ENCODE data around the gene ACSS3.

Gene ACSS3

GRCh38 chr12:81143057-81143456 lies 65.2 kb downstream of the ACSS3 start:
- Histone ChIP-seq H3K9me3 (ENCODE audit: insufficient read depth, low read depth, low read length) (no peaks in the 10 kb centered on the region), H2AFZ (ENCODE audit: insufficient read depth, low read length, poor library complexity) (no peak overlapping the region), H3K4me2 (ENCODE audit: low read length) (no peak overlapping the region), H3K36me3 (ENCODE audit: control insufficient read depth in 1 of 2, insufficient read depth in 2 of 2, low read length in 2 of 2) (peaks cover 0 to 2% of the 10 kb centered on the region in 2 experiments), H3K4ac (ENCODE audit: low read depth, low read length) (no peak overlapping the region), H4K12ac (ENCODE audit: low read depth, low read length) (no peak overlapping the region), H3K27me3 (ENCODE audit: insufficient read depth, low read length) (no peaks in the 10 kb centered on the region), H2BK5ac (ENCODE audit: low read depth, low read length, poor library complexity) (no peak overlapping the region), H3K4me1 (ENCODE audit: control insufficient read depth in 1 of 2, insufficient read depth in 2 of 2, low read length in 2 of 2) (peaks cover 0 to 2% of the 10 kb centered on the region in 2 experiments), H2AK5ac (ENCODE audit: low read length) (no peak overlapping the region), H2BK120ac (ENCODE audit: insufficient read depth, low read length, poor library complexity) (no peak overlapping the region), H3K27ac (ENCODE audit: low read depth, low read length) (no peak overlapping the region), H3K79me2 (ENCODE audit: control insufficient read depth, insufficient read depth, low read length, poor library complexity) (no peaks in the 10 kb centered on the region), H4K91ac (ENCODE audit: low read depth, low read length) (no peak overlapping the region), H3K14ac (ENCODE audit: low read length) (no peak overlapping the region), H4K8ac (ENCODE audit: low read depth, low read length) (no peak overlapping the region), H3K18ac (ENCODE audit: low read length) (no peak overlapping the region), H3K23ac (ENCODE audit: low read length) (no peak overlapping the region), H3K9ac (ENCODE audit: low read length) (no peak overlapping the region), H3K79me1 (ENCODE audit: low read length) (no peaks in the 10 kb centered on the region), H2BK12ac (ENCODE audit: low read length) (no peak overlapping the region), H3K4me3 (ENCODE audit: low read depth, low read length) (no peak overlapping the region)
- no peak for DNase-seq
- no CpG with 5 or more reads among the region's 5 CpGs for WGBS (ENCODE audit: extremely low coverage, insufficient coverage, insufficient read length)

- Histone ChIP-seq H3K4me1 (ENCODE audit: control insufficient read depth in 1 of 2, insufficient read depth in 2 of 2, low read length in 2 of 2) (peaks cover 0 to 2% of the 10 kb centered on the region in 2 experiments), H3K23ac (ENCODE audit: low read length) (no peak overlapping the region), H4K8ac (ENCODE audit: low read depth, low read length) (no peak overlapping the region), H3K4me3 (ENCODE audit: low read depth, low read length) (no peak overlapping the region), H3K9me3 (ENCODE audit: insufficient read depth, low read depth, low read length) (no peaks in the 10 kb centered on the region), H3K14ac (ENCODE audit: low read length) (no peak overlapping the region), H2BK12ac (ENCODE audit: low read length) (no peak overlapping the region), H2BK120ac (ENCODE audit: insufficient read depth, low read length, poor library complexity) (no peak overlapping the region), H2AFZ (ENCODE audit: insufficient read depth, low read length, poor library complexity) (no peak overlapping the region), H3K27me3 (ENCODE audit: insufficient read depth, low read length) (no peaks in the 10 kb centered on the region), H2AK5ac (ENCODE audit: low read length) (no peak overlapping the region), H3K79me2 (ENCODE audit: control insufficient read depth, insufficient read depth, low read length, poor library complexity) (no peaks in the 10 kb centered on the region), H3K4ac (ENCODE audit: low read depth, low read length) (no peak overlapping the region), H3K27ac (ENCODE audit: low read depth, low read length) (no peak overlapping the region), H2BK5ac (ENCODE audit: low read depth, low read length, poor library complexity) (no peak overlapping the region), H3K9ac (ENCODE audit: low read length) (no peak overlapping the region), H4K12ac (ENCODE audit: low read depth, low read length) (no peak overlapping the region), H3K36me3 (ENCODE audit: control insufficient read depth in 1 of 2, insufficient read depth in 2 of 2, low read length in 2 of 2) (peaks cover 0 to 2% of the 10 kb centered on the region in 2 experiments), H3K18ac (ENCODE audit: low read length) (no peak overlapping the region), H3K79me1 (ENCODE audit: low read length) (no peaks in the 10 kb centered on the region), H4K91ac (ENCODE audit: low read depth, low read length) (no peak overlapping the region), H3K4me2 (ENCODE audit: low read length) (no peak overlapping the region)
- no peak for DNase-seq
- no CpG with 5 or more reads among the region's 3 CpGs for WGBS (ENCODE audit: extremely low coverage, insufficient coverage, insufficient read length)
These were observed 68.6 kb downstream of the ACSS3 start for GRCh38 chr12:81146228-81147225.

GRCh38 chr12:81147292-81147919 lies 69.5 kb downstream of the ACSS3 start:
- H3K4me3 ChIP-seq (ENCODE audit: low read depth, low read length) = no peak overlapping the region
- no peak overlapping the region for H3K23ac ChIP-seq (ENCODE audit: low read length)
- H3K4me2 ChIP-seq (ENCODE audit: low read length) = no peak overlapping the region
- H4K12ac ChIP-seq (ENCODE audit: low read depth, low read length) = no peak overlapping the region
- no peaks in the 10 kb centered on the region for H3K79me2 ChIP-seq (ENCODE audit: control insufficient read depth, insufficient read depth, low read length, poor library complexity)
- no peaks in the 10 kb centered on the region for H3K79me1 ChIP-seq (ENCODE audit: low read length)
- no peak overlapping the region for H2BK12ac ChIP-seq (ENCODE audit: low read length)
- H3K36me3 ChIP-seq (ENCODE audit: control insufficient read depth in 1 of 2, insufficient read depth in 2 of 2, low read length in 2 of 2) = peaks cover 0 to 2% of the 10 kb centered on the region in 2 experiments
- no peak overlapping the region for H2AFZ ChIP-seq (ENCODE audit: insufficient read depth, low read length, poor library complexity)
- H3K27ac ChIP-seq (ENCODE audit: low read depth, low read length) = no peak overlapping the region
- H2BK5ac ChIP-seq (ENCODE audit: low read depth, low read length, poor library complexity) = no peak overlapping the region
- H4K91ac ChIP-seq (ENCODE audit: low read depth, low read length) = no peak overlapping the region
- H2AK5ac ChIP-seq (ENCODE audit: low read length) = no peak overlapping the region
- H3K4ac ChIP-seq (ENCODE audit: low read depth, low read length) = no peak overlapping the region
- DNase-seq = no peak
- H3K9me3 ChIP-seq (ENCODE audit: insufficient read depth, low read depth, low read length) = no peaks in the 10 kb centered on the region
- H3K9ac ChIP-seq (ENCODE audit: low read length) = no peak overlapping the region
- no peak overlapping the region for H2BK120ac ChIP-seq (ENCODE audit: insufficient read depth, low read length, poor library complexity)
- H3K27me3 ChIP-seq (ENCODE audit: insufficient read depth, low read length) = no peaks in the 10 kb centered on the region
- H3K4me1 ChIP-seq (ENCODE audit: control insufficient read depth in 1 of 2, insufficient read depth in 2 of 2, low read length in 2 of 2) = peaks cover 0 to 2% of the 10 kb centered on the region in 2 experiments
- no CpG with 5 or more reads among the region's 4 CpGs for WGBS (ENCODE audit: extremely low coverage, insufficient coverage, insufficient read length)
- no peak overlapping the region for H4K8ac ChIP-seq (ENCODE audit: low read depth, low read length)
- no peak overlapping the region for H3K14ac ChIP-seq (ENCODE audit: low read length)
- no peak overlapping the region for H3K18ac ChIP-seq (ENCODE audit: low read length)

- no peaks in the 10 kb centered on the region for H3K9me3 ChIP-seq (ENCODE audit: insufficient read depth, low read depth, low read length)
- H3K36me3 ChIP-seq (ENCODE audit: control insufficient read depth in 1 of 2, insufficient read depth in 2 of 2, low read length in 2 of 2) = peaks cover 0 to 2% of the 10 kb centered on the region in 2 experiments
- H3K79me2 ChIP-seq (ENCODE audit: control insufficient read depth, insufficient read depth, low read length, poor library complexity) = no peaks in the 10 kb centered on the region
- no peak overlapping the region for H4K12ac ChIP-seq (ENCODE audit: low read depth, low read length)
- H2BK12ac ChIP-seq (ENCODE audit: low read length) = no peak overlapping the region
- H3K4me2 ChIP-seq (ENCODE audit: low read length) = no peak overlapping the region
- no peak overlapping the region for H3K4me3 ChIP-seq (ENCODE audit: low read depth, low read length)
- H2AK5ac ChIP-seq (ENCODE audit: low read length) = no peak overlapping the region
- no peak overlapping the region for H3K14ac ChIP-seq (ENCODE audit: low read length)
- H3K4ac ChIP-seq (ENCODE audit: low read depth, low read length) = no peak overlapping the region
- no peak overlapping the region for H3K18ac ChIP-seq (ENCODE audit: low read length)
- H4K91ac ChIP-seq (ENCODE audit: low read depth, low read length) = no peak overlapping the region
- H2AFZ ChIP-seq (ENCODE audit: insufficient read depth, low read length, poor library complexity) = no peak overlapping the region
- no peaks in the 10 kb centered on the region for H3K79me1 ChIP-seq (ENCODE audit: low read length)
- no peak overlapping the region for H4K8ac ChIP-seq (ENCODE audit: low read depth, low read length)
- WGBS (ENCODE audit: extremely low coverage, insufficient coverage, insufficient read length) = no CpG with 5 or more reads among the region's 4 CpGs
- H2BK120ac ChIP-seq (ENCODE audit: insufficient read depth, low read length, poor library complexity) = no peak overlapping the region
- H3K27me3 ChIP-seq (ENCODE audit: insufficient read depth, low read length) = no peaks in the 10 kb centered on the region
- H3K27ac ChIP-seq (ENCODE audit: low read depth, low read length) = no peak overlapping the region
- no peak overlapping the region for H2BK5ac ChIP-seq (ENCODE audit: low read depth, low read length, poor library complexity)
- H3K9ac ChIP-seq (ENCODE audit: low read length) = no peak overlapping the region
- no peak overlapping the region for H3K23ac ChIP-seq (ENCODE audit: low read length)
- DNase-seq = no peak
- peaks cover 0 to 2% of the 10 kb centered on the region in 2 experiments for H3K4me1 ChIP-seq (ENCODE audit: control insufficient read depth in 1 of 2, insufficient read depth in 2 of 2, low read length in 2 of 2)
These were observed 72.5 kb downstream of the ACSS3 start for GRCh38 chr12:81150382-81150781.
